ENCODE data around the gene CC2D2A.

The CC2D2A gene

GRCh38 chr4:15542760-15543159 lies 73.1 kb downstream of the CC2D2A start:
- Histone ChIP-seq H3K4me3 (ENCODE audit: severe bottlenecking) (no peak overlapping the region), H3K27ac (ENCODE audit: poor library complexity, severe bottlenecking) (no peak overlapping the region), H3K4me1 (ENCODE audit: insufficient read depth, poor library complexity, severe bottlenecking) (no peaks in the 10 kb centered on the region), H3K27me3 (ENCODE audit: insufficient read depth, poor library complexity, severe bottlenecking) (no peaks in the 10 kb centered on the region), H3K9me3 (ENCODE audit: severe bottlenecking) (no peaks in the 10 kb centered on the region), H3K36me3 (ENCODE audit: low read depth) (peaks cover 17% of the 10 kb centered on the region)
- no peak for TF ChIP-seq CTCF (IDR thresholded peaks at IDR 0.05; ENCODE audit: poor library complexity, severe bottlenecking)
- ATAC-seq (ENCODE audit: low read depth) (no peak), DNase-seq (ENCODE audit: low spot score) (no peak)

GRCh38 chr4:15543537-15544247 lies 74.0 kb downstream of the CC2D2A start:
- H3K4me3 ChIP-seq (ENCODE audit: severe bottlenecking): no peak overlapping the region
- no peak for TF ChIP-seq CTCF (IDR thresholded peaks at IDR 0.05; ENCODE audit: poor library complexity, severe bottlenecking)
- no peaks in the 10 kb centered on the region for H3K9me3 ChIP-seq (ENCODE audit: severe bottlenecking)
- DNase-seq (ENCODE audit: low spot score) (no peak), ATAC-seq (ENCODE audit: low read depth) (no peak)
- peaks cover 11% of the 10 kb centered on the region for H3K36me3 ChIP-seq (ENCODE audit: low read depth)
- H3K27me3 ChIP-seq (ENCODE audit: insufficient read depth, poor library complexity, severe bottlenecking): no peaks in the 10 kb centered on the region
- H3K27ac ChIP-seq (ENCODE audit: poor library complexity, severe bottlenecking): no peak overlapping the region
- no peaks in the 10 kb centered on the region for H3K4me1 ChIP-seq (ENCODE audit: insufficient read depth, poor library complexity, severe bottlenecking)

- no peaks in the 10 kb centered on the region for H3K9me3 ChIP-seq (ENCODE audit: severe bottlenecking)
- no peaks in the 10 kb centered on the region for H3K27me3 ChIP-seq (ENCODE audit: insufficient read depth, poor library complexity, severe bottlenecking)
- H3K4me1 ChIP-seq (ENCODE audit: insufficient read depth, poor library complexity, severe bottlenecking): no peaks in the 10 kb centered on the region
- H3K27ac ChIP-seq (ENCODE audit: poor library complexity, severe bottlenecking): no peak overlapping the region
- DNase-seq (ENCODE audit: low spot score) (no peak), ATAC-seq (ENCODE audit: low read depth) (no peak)
- H3K4me3 ChIP-seq (ENCODE audit: severe bottlenecking): no peak overlapping the region
- TF ChIP-seq CTCF (IDR thresholded peaks at IDR 0.05; ENCODE audit: poor library complexity, severe bottlenecking): no peak
- H3K36me3 ChIP-seq (ENCODE audit: low read depth): peaks cover 8% of the 10 kb centered on the region
These were observed 74.6 kb downstream of the CC2D2A start for GRCh38 chr4:15544248-15544729.

- Histone ChIP-seq H3K9me3 (ENCODE audit: severe bottlenecking) (no peaks in the 10 kb centered on the region), H3K4me1 (ENCODE audit: insufficient read depth, poor library complexity, severe bottlenecking) (no peaks in the 10 kb centered on the region), H3K36me3 (ENCODE audit: low read depth) (peaks cover 2% of the 10 kb centered on the region; the same call in 1 of the 2 replicates), H3K4me3 (ENCODE audit: severe bottlenecking) (no peak overlapping the region), H3K27me3 (ENCODE audit: insufficient read depth, poor library complexity, severe bottlenecking) (no peaks in the 10 kb centered on the region), H3K27ac (ENCODE audit: poor library complexity, severe bottlenecking) (no peak overlapping the region)
- DNase-seq (ENCODE audit: low spot score) (no peak), ATAC-seq (ENCODE audit: low read depth) (no peak)
- TF ChIP-seq CTCF (IDR thresholded peaks at IDR 0.05; ENCODE audit: poor library complexity, severe bottlenecking): no peak
These were observed 75.7 kb downstream of the CC2D2A start for GRCh38 chr4:15545371-15545770.

GRCh38 chr4:15547392-15547791 lies 77.7 kb downstream of the CC2D2A start:
- no peak overlapping the region for H3K27ac ChIP-seq (ENCODE audit: poor library complexity, severe bottlenecking)
- no peaks in the 10 kb centered on the region for H3K36me3 ChIP-seq (ENCODE audit: low read depth)
- TF ChIP-seq CTCF (IDR thresholded peaks at IDR 0.05; ENCODE audit: poor library complexity, severe bottlenecking): no peak
- no peaks in the 10 kb centered on the region for H3K4me1 ChIP-seq (ENCODE audit: insufficient read depth, poor library complexity, severe bottlenecking)
- H3K9me3 ChIP-seq (ENCODE audit: severe bottlenecking): no peaks in the 10 kb centered on the region
- ATAC-seq (ENCODE audit: low read depth): no peak
- H3K27me3 ChIP-seq (ENCODE audit: insufficient read depth, poor library complexity, severe bottlenecking): no peaks in the 10 kb centered on the region
- no peak for DNase-seq (ENCODE audit: low spot score)
- no peak overlapping the region for H3K4me3 ChIP-seq (ENCODE audit: severe bottlenecking)

All from RWPE2 (cell line).